ENCODE data around the gene KRTAP4-9.
"Not testable (repeated sequence)": the region's sequence is repeated elsewhere in the genome, so short reads cannot be mapped to it uniquely, and the experiment has no call there.

KRTAP4-9 gene

DNA sequence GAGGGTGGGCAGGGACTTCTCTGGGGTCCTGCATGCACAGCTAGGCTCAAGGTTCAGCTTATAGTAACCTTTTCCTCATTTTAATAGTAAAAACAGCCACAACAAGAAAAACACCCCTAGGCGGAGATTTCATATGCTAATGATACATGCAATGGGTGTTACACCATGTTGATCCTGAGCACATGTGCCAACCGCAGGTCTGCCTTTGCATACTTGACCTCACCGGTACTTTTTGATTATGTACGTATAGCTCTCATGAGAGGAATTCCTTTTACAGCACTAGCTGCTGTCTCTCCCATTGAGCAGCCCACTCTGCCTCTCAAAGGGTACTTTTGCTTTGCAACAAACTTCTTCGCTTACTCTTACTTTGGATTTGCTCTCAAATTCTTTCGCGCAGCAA is 9.1 kb upstream of the KRTAP4-9 start:
- no peak for DNase-seq (ENCODE audit: low read depth, low spot score)

DNA sequence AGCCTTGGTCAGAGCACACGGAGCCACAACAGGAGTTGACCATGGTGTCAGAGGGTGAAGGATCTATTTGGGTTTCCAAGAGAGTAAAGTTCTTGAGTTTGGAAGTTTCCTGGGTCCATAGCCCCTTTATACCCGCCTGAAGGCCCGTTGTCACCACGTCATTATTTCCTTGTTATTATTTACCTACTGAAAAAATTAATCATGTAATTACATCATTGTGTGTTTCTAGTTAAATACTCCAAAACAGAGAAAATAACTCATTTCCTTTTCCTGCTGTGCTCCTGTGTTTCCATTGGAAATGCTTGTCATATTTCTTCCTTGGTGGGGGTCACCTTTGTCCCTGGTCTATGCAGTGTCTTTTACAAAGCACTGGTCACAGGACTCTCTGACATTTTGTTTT is 7.1 kb upstream of the KRTAP4-9 start, which contains the start of gene KRTAP4-8:
KRTAP4-8 (minus strand) TSS at position 101 of the 400 bp plus-strand sequence; CDS start at position 43, 58 bp downstream.
- no peak for DNase-seq (ENCODE audit: low read depth, low spot score)

DNA sequence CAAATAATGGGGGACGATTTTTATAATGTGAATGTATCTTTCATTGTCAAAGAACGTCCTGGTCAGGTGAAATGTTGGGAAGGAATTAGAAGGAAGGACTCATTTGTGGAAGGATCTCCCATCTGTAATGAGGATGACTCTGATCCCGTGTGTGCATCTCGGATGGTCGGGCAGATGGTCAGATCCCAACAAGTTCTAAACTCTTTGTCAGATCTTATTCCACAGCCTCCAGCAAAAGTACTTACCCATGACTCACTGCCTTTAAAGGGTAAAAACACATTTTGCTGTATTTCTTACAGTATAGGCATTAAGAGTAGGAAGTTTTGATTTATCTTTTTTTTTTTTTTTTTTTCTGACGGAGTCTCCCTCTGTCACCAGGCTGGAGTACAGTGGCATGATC is 6.7 kb upstream of the KRTAP4-9 start:
- no peak for DNase-seq (ENCODE audit: low read depth, low spot score)

DNA sequence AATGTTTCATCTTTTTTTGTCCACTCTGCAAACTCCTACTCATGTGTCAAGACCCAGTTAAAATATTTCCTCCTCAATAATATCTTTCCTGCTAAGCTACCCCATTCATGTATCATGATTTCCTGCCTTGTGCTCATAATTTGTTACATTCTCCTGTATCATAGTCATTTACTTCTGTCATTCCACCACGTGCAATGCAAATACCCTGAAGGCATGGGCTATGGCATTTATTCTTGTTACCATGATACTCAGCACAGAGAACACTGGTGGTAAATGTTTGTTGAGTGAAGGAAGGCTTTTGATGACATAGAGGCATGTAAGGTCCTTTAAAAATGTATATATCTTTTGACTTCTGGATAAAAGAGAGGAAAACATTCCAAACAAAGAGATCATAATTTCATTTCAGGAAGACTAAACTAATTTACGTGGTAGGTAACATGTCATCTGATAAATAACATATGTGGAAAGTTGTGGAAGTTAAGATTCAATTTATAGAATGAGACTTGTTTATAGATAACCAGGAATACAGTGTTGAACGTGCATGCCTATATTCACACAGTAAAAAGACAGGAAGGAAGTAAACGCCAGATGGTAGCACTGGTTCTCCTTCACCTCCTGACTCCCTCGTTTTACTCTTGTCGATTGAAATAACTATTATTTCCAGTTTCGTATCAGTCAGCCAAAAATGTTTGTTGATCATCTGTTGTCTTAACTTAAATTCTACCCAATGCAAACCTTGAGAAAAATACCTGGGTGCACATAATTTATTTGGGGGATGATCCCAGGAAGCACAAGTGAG is 5.3 kb upstream of the KRTAP4-9 start:
- not testable (repeated sequence) for DNase-seq (ENCODE audit: low read depth, low spot score)

GRCh38 chr17:41101586-41102259 is 3.5 kb upstream of the KRTAP4-9 start, which contains the start of gene KRTAP4-16:
KRTAP4-16 (minus strand) TSS chr17:41102209; CDS start chr17:41102209, 0 bp downstream.
- DNase-seq (ENCODE audit: low read depth, low spot score), result no peak

GRCh38 chr17:41103896-41104295 is 1.3 kb upstream of the KRTAP4-9 start:
- DNase-seq (ENCODE audit: low read depth, low spot score), result no peak

DNA sequence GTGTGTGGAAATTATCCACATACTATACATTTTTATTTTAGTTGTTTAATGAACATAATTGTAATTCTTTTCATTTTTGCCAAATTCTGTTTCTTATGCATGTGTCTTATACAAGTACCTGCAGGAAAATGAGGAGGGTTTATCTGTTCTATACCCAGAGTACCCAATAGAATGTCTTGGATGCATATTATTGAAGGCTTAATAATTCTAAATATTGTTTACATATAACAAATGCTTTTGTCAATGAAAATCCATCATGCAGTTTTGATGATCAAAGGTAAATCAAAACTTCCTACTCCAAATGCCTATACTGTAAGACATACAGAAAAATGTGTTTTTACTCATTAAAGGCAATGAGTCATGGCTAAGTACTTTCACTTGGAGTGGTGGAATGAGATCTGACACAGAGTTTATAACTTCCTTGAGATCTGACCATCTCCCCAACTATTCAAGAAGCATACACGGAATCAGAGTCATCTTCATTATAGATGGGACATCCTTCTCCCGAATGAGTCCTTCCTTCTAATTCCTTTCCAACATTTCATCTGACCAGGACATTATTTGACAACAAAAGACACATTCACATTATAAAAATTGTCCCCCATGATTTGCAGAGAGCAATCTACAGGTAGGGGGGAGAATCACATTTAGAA is 677 bp upstream of the KRTAP4-9 start:
- DNase-seq (ENCODE audit: low read depth, low spot score), result peak; percentile 18

DNA sequence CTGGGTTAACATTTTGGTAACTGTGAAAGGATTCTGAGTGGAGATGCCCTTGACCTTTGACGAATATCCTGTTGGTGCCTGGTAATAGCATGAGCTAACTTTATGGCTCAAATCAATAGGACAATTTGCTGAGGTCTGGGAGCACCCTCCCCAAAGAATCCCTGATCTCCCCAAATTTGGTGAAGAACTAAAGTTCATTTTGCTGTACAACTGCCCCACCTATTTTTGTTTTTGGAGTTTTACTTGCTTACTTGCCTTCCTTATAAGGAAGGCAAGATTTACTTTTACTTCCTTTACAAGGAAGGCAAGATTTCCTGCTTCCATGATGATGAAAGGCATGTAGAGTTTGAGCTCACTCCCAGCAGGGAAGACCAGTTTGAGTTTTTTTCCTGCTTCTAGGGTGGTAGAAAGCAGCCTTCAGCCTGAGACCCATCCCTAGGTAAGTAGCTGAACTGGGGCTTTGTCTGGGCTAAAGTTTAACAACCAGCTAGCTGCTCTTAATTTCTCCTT is 2.8 kb downstream of the KRTAP4-9 start:
- DNase-seq (ENCODE audit: low read depth, low spot score), result no peak

GRCh38 chr17:41108728-41109386 is 3.7 kb downstream of the KRTAP4-9 start:
- DNase-seq (ENCODE audit: low read depth, low spot score), result not testable (repeated sequence)

- DNase-seq (ENCODE audit: low read depth, low spot score), result no peak
Measured at GRCh38 chr17:41111151-41111885, 6.1 kb downstream of the KRTAP4-9 start.

DNA sequence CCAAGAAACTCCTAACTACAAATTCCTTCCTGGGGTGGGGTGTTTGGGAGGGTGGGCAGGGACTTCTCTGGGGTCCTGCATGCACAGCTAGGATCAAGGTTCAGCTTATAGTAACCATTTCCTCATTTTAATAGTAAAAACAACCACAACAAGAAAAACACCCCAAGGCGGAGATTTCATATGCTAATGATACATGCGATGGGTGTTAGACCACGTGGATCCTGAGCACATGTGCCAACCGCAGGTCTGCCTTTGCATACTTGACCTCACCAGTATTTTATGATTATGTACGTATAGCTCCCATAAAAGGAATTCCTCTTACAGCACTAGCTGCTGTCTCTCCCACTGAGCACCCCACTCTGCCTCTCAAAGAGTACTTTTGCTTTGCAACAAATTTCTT is 11.1 kb downstream of the KRTAP4-9 start:
- DNase-seq (ENCODE audit: low read depth, low spot score), result no peak

DNA sequence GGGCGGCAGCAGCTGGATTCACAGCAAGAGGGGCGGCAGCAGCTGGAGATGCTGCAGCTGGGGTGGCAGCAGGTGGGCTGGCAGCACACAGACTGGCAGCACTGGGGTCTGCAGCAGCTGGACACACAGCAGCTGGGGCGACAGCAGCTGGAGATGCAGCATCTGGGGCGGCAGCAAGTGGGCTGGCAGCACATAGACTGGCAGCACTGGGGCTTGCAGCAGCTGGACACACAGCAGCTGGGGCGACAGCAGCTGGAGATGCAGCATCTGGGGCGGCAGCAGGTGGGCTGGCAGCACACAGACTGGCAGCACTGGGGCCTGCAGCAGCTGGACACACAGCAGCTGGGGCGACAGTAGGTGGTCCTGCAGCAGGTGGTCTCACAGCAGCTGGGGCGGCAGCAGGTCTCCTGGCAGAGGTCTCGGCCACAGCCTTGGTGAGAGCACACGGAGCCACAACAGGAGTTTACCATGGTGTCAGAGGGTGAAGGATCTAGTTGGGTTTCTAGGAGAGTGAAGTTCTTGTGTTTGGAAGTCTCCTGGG is 12.7 kb downstream of the KRTAP4-9 start, which contains the start of gene KRTAP4-11:
KRTAP4-11 (minus strand) TSS at position 528 of the 541 bp plus-strand sequence; CDS start at position 470, 58 bp downstream.
- not testable (repeated sequence) for DNase-seq (ENCODE audit: low read depth, low spot score)

DNA sequence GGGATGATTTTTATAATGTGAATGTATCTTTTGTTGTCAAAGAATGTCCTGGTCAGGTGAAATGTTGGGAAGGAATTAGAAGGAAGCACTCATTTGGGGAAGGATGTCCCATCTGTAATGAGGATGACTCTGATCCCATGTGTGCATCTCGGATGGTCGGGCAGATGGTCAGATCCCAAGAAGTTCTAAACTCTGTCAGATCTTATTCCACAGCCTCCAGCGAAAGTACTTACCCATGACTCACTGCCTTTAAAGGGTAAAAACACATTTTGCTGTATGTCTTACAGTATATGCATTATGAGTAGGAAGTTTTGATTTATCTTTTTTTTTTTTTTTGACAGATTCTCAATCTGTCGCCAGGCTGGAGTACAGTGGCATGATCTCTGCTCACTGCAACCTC is 13.5 kb downstream of the KRTAP4-9 start:
- DNase-seq (ENCODE audit: low read depth, low spot score), result no peak

- DNase-seq (ENCODE audit: low read depth, low spot score), result not testable (repeated sequence)
Measured at GRCh38 chr17:41119696-41120690, 14.8 kb downstream of the KRTAP4-9 start.

DNA sequence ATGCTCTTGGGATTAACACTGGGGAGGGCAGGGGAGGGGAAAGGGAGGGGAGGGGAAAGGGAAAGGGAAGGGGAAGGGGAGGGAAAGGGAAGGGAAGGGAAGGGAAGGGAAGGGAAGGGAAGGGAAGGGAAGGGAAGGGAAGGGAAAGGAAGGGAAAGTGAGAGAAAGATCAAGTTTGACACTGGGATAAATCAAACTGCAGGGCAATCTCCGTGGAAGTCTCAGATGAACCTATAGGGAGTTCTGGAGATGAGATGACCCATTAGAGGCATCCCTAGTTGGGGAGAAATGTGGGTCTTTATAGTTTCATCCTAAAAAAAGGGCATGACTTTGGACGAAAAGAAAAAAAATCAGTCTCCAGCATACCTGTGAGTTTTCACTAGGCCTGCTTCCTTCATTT is 16.6 kb downstream of the KRTAP4-9 start:
- DNase-seq (ENCODE audit: low read depth, low spot score), result no peak

DNA sequence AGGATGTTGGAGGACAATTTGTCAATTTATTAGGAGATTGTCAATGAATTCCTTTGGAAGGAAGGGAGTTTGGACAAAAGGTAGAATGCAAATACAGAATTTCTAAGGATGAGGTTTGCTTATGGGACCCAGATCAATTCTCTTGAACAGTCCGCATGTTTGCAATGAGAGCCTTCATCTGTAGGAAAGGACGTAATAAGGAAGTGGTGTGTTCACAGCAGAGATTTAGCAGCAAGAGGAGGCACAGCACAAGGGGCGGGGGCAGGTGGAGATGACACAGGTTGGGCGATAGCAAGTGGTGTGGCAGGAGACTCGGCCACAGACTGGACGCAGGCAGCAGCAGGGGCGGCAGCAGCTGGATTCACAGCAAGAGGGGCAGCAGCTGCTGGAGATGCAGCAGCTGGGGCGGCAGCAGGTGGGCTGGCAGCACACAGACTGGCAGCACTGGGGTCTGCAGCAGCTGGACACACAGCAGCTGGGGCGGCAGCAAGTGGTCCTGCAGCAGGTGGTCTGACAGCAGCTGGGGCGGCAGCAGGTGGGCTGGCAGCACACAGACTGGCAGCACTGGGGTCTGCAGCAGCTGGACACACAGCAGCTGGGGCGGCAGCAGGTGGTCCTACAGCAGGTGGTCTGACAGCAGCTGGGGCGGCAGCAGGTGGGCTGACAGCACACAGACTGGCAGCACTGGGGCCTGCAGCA is 18.3 kb downstream of the KRTAP4-9 start:
- not testable (repeated sequence) for DNase-seq (ENCODE audit: low read depth, low spot score)

- not testable (repeated sequence) for DNase-seq (ENCODE audit: low read depth, low spot score)
Measured at GRCh38 chr17:41123991-41124371, 18.8 kb downstream of the KRTAP4-9 start, which contains the start of gene KRTAP4-12. KRTAP4-12 (minus strand) TSS chr17:41124182; CDS start chr17:41124122, 60 bp downstream.

DNA sequence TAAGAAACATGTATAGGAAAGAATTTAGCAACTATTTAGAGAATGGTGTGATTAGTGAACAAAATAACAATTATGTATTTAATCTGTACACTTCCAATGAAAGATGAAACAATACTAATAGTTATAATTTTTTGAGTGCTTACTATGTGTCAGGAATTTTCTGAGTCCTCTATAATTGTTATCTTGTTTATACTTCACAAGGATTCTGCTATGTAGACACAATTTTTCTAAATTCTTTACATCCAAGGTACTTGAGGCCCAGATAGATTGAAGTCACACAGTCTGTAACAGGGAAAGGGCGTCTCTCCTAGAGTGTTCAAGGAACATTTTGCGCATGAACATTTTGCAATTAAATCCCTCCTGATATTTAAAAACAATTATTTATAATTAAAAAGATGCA is 19.9 kb downstream of the KRTAP4-9 start:
- no peak for DNase-seq (ENCODE audit: low read depth, low spot score)
